Muscle layer of colon (tissue), 2 donors: ENCODE results near the gene PLAAT4.
"Not testable (repeated sequence)": the region's sequence is repeated elsewhere in the genome, so short reads cannot be mapped to it uniquely, and the experiment has no call there.

Experiments used
- H3K27ac ChIP-seq: one replicate; pipeline ENCODE4 v1.7.0; 2013; ENCODE audit warnings: low read depth, mild to moderate bottlenecking, low read length, moderate library complexity
- H3K27me3 ChIP-seq, 2 donors: one replicate each; pipeline ENCODE4 v1.7.0; 2013; ENCODE audit warnings: low read length in 2 of 2, mild to moderate bottlenecking in 2 of 2; ENCODE audit not compliant: insufficient read depth in 2 of 2, control insufficient read depth in 1 of 2
- H3K36me3 ChIP-seq: one replicate; pipeline ENCODE4 v1.7.0; 2013; ENCODE audit warnings: mild to moderate bottlenecking, low read length; ENCODE audit not compliant: insufficient read depth
- H3K4me1 ChIP-seq: one replicate; pipeline ENCODE4 v1.7.0; 2013; ENCODE audit warnings: mild to moderate bottlenecking, low read length; ENCODE audit not compliant: insufficient read depth
- H3K4me3 ChIP-seq, 2 donors: one replicate each; pipeline ENCODE4 v1.7.0; 2013; ENCODE audit warnings: low read length in 2 of 2, low read depth in 1 of 2, mild to moderate bottlenecking in 1 of 2, moderate library complexity in 1 of 2
- H3K9ac ChIP-seq: one replicate; pipeline ENCODE4 v1.7.0; 2013; ENCODE audit warnings: low read length
- H3K9me3 ChIP-seq: one replicate; pipeline ENCODE4 v1.7.0; 2013; ENCODE audit warnings: mild to moderate bottlenecking, low read length
- donor health status: abdominal sarcoma.
- donor health status: Adenocarcinoma of cecum.

The PLAAT4 gene

GRCh38 chr11:63563201-63564055 lies 26.8 kb downstream of the PLAAT4 start, which contains the start of gene PLAAT2:
Gene PLAAT2, minus strand, starts transcription at chr11:63563379. Its CDS starts 55 bp downstream, at chr11:63563324.
- no peaks in the 10 kb centered on the region for H3K36me3 ChIP-seq
- H3K9ac ChIP-seq: no peak within 1 kb of the TSS
- no peak within 1 kb of the TSS for H3K4me3 ChIP-seq
- H3K4me1 ChIP-seq: peaks cover 19% of the 10 kb centered on the region
- no peak within 1 kb of the TSS for H3K27ac ChIP-seq
- H3K9me3 ChIP-seq: no peaks in the 10 kb centered on the region
- no peaks in the 10 kb centered on the region for H3K27me3 ChIP-seq

GRCh38 chr11:63564056-63564774 lies 27.6 kb downstream of the PLAAT4 start:
- H3K27me3 ChIP-seq: no peaks in the 10 kb centered on the region
- H3K9me3 ChIP-seq: no peaks in the 10 kb centered on the region
- H3K9ac ChIP-seq: no peak overlapping the region
- H3K4me1 ChIP-seq: peaks cover 19% of the 10 kb centered on the region
- H3K4me3 ChIP-seq: no peak overlapping the region
- no peak overlapping the region for H3K27ac ChIP-seq
- no peaks in the 10 kb centered on the region for H3K36me3 ChIP-seq

GRCh38 chr11:63564784-63565350 lies 28.3 kb downstream of the PLAAT4 start:
- H3K4me1 ChIP-seq: peaks cover 19% of the 10 kb centered on the region
- no peak overlapping the region for H3K9ac ChIP-seq
- H3K36me3 ChIP-seq: no peaks in the 10 kb centered on the region
- no peak overlapping the region for H3K27ac ChIP-seq
- no peaks in the 10 kb centered on the region for H3K27me3 ChIP-seq
- no peak overlapping the region for H3K4me3 ChIP-seq
- H3K9me3 ChIP-seq: no peaks in the 10 kb centered on the region

- no peaks in the 10 kb centered on the region for H3K9me3 ChIP-seq
- no peak overlapping the region for H3K4me3 ChIP-seq
- H3K27me3 ChIP-seq: no peaks in the 10 kb centered on the region
- no peak overlapping the region for H3K27ac ChIP-seq
- no peak overlapping the region for H3K9ac ChIP-seq
- H3K4me1 ChIP-seq: peaks cover 12% of the 10 kb centered on the region
- H3K36me3 ChIP-seq: no peaks in the 10 kb centered on the region
Measured at GRCh38 chr11:63567044-63567840, 30.6 kb downstream of the PLAAT4 start.

- Histone ChIP-seq H3K36me3 (no peaks in the 10 kb centered on the region), H3K27ac (no peak overlapping the region), H3K4me3 (no peak overlapping the region), H3K9me3 (no peaks in the 10 kb centered on the region), H3K27me3 (no peaks in the 10 kb centered on the region), H3K9ac (no peak overlapping the region), H3K4me1 (peaks cover 23% of the 10 kb centered on the region)
Measured at GRCh38 chr11:63569570-63569969, 33.0 kb downstream of the PLAAT4 start.

GRCh38 chr11:63572026-63572688 lies 35.5 kb downstream of the PLAAT4 start:
- Histone ChIP-seq H3K4me3 (no peak overlapping the region), H3K9ac (no peak overlapping the region), H3K36me3 (no peaks in the 10 kb centered on the region), H3K4me1 (peaks cover 33% of the 10 kb centered on the region), H3K27me3 (no peaks in the 10 kb centered on the region), H3K27ac (no peak overlapping the region), H3K9me3 (no peaks in the 10 kb centered on the region)

GRCh38 chr11:63573881-63574855 lies 37.6 kb downstream of the PLAAT4 start:
- Histone ChIP-seq H3K36me3 (no peaks in the 10 kb centered on the region), H3K4me1 (peaks cover 28% of the 10 kb centered on the region), H3K27ac (peak overlapping the region; percentile 87), H3K4me3 (peak overlapping the region; percentile 28 to 63), H3K27me3 (no peaks in the 10 kb centered on the region), H3K9me3 (no peaks in the 10 kb centered on the region), H3K9ac (peak overlapping the region; percentile 37)

- H3K4me1 ChIP-seq: peaks cover 28% of the 10 kb centered on the region
- H3K9ac ChIP-seq: peak overlapping the region; percentile 37
- H3K27ac ChIP-seq: peak overlapping the region; percentile 87
- peaks cover 3% of the 10 kb centered on the region for H3K36me3 ChIP-seq
- peak overlapping the region; percentile 28 to 63 for H3K4me3 ChIP-seq
- no peaks in the 10 kb centered on the region for H3K9me3 ChIP-seq
- H3K27me3 ChIP-seq: no peaks in the 10 kb centered on the region
Measured at GRCh38 chr11:63574856-63575602, 38.4 kb downstream of the PLAAT4 start.

- H3K4me3 ChIP-seq, H3K27me3 ChIP-seq, H3K27ac ChIP-seq, H3K9ac ChIP-seq, H3K9me3 ChIP-seq: not testable (repeated sequence)
- Histone ChIP-seq H3K4me1 (peaks cover 24% of the 10 kb centered on the region), H3K36me3 (peaks cover 23% of the 10 kb centered on the region)
Measured at GRCh38 chr11:63578882-63579281, 42.3 kb downstream of the PLAAT4 start.
